ENCODE results near the gene KIF13A. TPM values are rescaled to one million over a fixed set of nuclear protein-coding genes. Genes with fewer than 3 reads are reported as not detected.
"Not testable (repeated sequence)": the region's sequence is repeated elsewhere in the genome, so short reads cannot be mapped to it uniquely, and the experiment has no call there.

The KIF13A gene
- total and polyA plus RNA-seq, 10 donors = 3.7 to 32.0 (median 19.9) TPM

DNA sequence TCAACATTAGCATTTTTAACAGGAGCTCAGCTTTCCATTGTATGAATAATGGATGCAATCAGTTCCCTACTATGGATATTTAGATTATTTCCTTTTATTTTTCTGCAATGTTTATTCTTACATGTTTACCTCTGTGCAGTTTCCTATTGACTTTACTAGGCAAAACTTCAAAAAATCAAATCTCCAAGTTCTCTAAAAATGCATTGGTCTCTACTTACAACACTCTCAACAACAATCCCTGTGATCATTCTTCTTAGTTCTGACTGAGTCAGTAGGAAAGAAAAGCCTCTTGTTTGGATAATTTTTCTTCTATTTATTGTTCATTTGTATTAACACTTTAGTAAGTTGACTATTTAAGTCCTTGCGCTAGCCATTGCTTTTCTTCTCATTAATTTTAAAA lies 126.1 kb downstream of the KIF13A start:
- DNase-seq = no peak
- Histone ChIP-seq H3K4me1 (no peaks in the 10 kb centered on the region), H3K36me3 (no peaks in the 10 kb centered on the region), H3K27me3 (replicated peaks in 1 of 7) (no peaks in the 10 kb centered on the region), H3K9me3 (no peaks in the 10 kb centered on the region), H3K27ac (no peak overlapping the region), H3K4me3 (no peak overlapping the region)
- TF ChIP-seq POLR2AphosphoS5 (IDR thresholded peaks at IDR 0.05) (no peak), POLR2A (IDR thresholded peaks at IDR 0.05) (no peak)
- TF ChIP-seq, protein P1, sequence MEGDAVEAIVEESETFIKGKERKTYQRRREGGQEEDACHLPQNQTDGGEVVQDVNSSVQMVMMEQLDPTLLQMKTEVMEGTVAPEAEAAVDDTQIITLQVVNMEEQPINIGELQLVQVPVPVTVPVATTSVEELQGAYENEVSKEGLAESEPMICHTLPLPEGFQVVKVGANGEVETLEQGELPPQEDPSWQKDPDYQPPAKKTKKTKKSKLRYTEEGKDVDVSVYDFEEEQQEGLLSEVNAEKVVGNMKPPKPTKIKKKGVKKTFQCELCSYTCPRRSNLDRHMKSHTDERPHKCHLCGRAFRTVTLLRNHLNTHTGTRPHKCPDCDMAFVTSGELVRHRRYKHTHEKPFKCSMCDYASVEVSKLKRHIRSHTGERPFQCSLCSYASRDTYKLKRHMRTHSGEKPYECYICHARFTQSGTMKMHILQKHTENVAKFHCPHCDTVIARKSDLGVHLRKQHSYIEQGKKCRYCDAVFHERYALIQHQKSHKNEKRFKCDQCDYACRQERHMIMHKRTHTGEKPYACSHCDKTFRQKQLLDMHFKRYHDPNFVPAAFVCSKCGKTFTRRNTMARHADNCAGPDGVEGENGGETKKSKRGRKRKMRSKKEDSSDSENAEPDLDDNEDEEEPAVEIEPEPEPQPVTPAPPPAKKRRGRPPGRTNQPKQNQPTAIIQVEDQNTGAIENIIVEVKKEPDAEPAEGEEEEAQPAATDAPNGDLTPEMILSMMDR (IDR thresholded peaks at IDR 0.05 in 8 of 11, conservative IDR thresholded peaks at IDR 0.05 in 3 of 11) = no peak
- intact Hi-C loops (cut with DNase I; ENCODE audit: low total_unique reads) = no loop called here
- WGBS, 5 donors = 94 to 100% (median 98%) methylated on average over 1 of the region's 1 CpG

DNA sequence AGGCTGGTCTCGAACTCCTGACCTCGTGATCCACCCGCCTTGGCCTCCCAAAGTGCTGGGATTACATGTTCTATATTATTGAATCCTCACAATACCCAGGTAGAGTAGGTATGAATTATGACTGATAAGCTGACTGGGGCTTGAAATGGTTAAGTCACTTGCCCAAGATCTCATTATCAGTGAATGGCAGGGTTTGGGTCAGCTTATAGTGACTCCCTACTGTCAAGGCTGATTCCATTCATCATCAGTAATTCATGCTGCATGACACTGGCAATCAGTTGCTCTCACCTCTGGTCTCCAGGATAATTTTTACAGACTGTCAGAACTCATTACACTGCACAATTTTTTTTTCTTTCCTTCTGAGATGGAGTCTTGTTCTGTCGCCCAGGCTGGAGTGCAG lies 127.6 kb downstream of the KIF13A start:
- H3K27ac ChIP-seq = no peak overlapping the region
- intact Hi-C loops (cut with DNase I; ENCODE audit: low total_unique reads) = no loop called here
- H3K27me3 ChIP-seq (replicated peaks in 1 of 7) = no peaks in the 10 kb centered on the region
- no peaks in the 10 kb centered on the region for H3K9me3 ChIP-seq
- H3K4me1 ChIP-seq = no peaks in the 10 kb centered on the region
- WGBS, 5 donors = 96 to 99% (median 97%) methylated on average over 4 of the region's 4 CpGs
- DNase-seq = no peak
- peaks cover 0 to 12% (median 0%) of the 10 kb centered on the region in 6 donors for H3K36me3 ChIP-seq
- TF ChIP-seq, protein P1 (IDR thresholded peaks at IDR 0.05 in 8 of 11, conservative IDR thresholded peaks at IDR 0.05 in 3 of 11) = no peak
- TF ChIP-seq POLR2AphosphoS5 (IDR thresholded peaks at IDR 0.05) (no peak), POLR2A (IDR thresholded peaks at IDR 0.05) (no peak)
- H3K4me3 ChIP-seq = no peak overlapping the region

DNA sequence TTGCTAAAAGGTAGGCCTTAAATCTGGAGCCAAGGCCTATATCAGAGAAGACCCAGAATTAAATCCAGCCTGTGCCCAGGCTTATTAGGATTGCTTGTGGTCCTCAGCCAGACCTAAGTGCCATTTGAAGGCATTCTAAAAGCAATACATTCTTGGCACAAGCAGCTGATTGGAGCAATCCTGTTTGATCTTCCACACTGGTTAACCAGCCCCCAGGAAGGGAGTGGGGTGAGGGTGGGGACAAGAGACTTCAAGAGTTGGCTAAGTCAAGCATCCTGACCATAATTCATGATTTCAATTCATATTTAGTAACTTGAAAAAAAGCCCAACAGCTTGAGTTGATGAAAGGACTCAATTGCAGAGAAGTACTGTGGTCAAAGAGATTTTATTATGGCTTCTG lies 128.9 kb downstream of the KIF13A start:
- H3K4me3 ChIP-seq = no peak overlapping the region
- intact Hi-C loops (cut with DNase I; ENCODE audit: low total_unique reads) = no loop called here
- peaks cover 0 to 21% (median 0%) of the 10 kb centered on the region in 6 donors for H3K36me3 ChIP-seq
- no peaks in the 10 kb centered on the region for H3K4me1 ChIP-seq
- no peak overlapping the region for H3K27ac ChIP-seq
- DNase-seq = no peak
- no peaks in the 10 kb centered on the region for H3K9me3 ChIP-seq
- TF ChIP-seq POLR2AphosphoS5 (IDR thresholded peaks at IDR 0.05) (no peak), POLR2A (IDR thresholded peaks at IDR 0.05) (no peak)
- TF ChIP-seq, protein P1 (IDR thresholded peaks at IDR 0.05 in 8 of 11, conservative IDR thresholded peaks at IDR 0.05 in 3 of 11) = no peak
- no peaks in the 10 kb centered on the region for H3K27me3 ChIP-seq (replicated peaks in 1 of 7)

DNA sequence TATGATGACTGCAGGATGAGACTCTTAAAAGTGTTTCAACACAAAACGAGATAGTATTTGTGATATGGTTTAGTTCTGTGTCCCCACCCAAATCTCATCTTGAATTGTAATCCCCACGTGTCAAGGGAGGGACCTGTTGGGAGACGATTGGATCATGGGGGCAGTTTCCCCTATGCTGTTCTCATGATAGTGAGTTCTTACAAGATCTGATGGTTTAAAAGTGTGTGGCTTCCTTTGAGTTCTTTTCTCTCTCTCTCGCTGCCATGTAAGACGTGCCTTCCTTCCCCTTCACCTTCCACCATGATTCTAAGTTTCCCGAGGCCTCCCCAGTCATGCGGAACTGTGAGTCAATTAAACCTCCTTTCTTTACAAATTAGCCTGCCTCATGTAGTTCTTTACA lies 130.2 kb downstream of the KIF13A start:
- intact Hi-C loops (cut with DNase I; ENCODE audit: low total_unique reads) = not testable (repeated sequence)

DNA sequence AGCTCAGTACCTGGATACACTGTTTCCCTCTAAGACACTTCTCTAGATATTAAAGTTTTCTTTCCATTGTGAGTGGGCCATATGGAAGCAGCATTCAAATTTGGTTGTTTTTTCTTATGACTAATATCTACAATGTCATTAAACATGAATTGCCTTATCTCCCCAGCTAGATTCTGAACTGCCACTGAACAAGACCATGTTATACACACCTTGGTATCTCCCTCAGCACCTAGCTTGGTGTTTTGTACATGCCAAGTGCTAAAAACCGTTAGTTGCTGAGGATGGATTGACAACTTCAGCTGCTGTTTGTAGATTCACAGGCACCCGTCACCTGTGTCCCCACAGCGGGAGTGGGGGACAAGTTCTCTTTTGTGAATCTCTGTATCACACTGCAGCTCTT lies 131.1 kb downstream of the KIF13A start:
- H3K36me3 ChIP-seq = peaks cover 0 to 25% (median 0%) of the 10 kb centered on the region in 6 donors

More for the DNA sequence above, 130.2 kb downstream of the KIF13A start:
- 83 to 93% (median 85%) methylated on average over 7 of the region's 7 CpGs for WGBS, 5 donors
- peaks cover 0 to 21% (median 0%) of the 10 kb centered on the region in 6 donors for H3K36me3 ChIP-seq
- not testable (repeated sequence) for DNase-seq; H3K4me1 ChIP-seq; H3K4me3 ChIP-seq; H3K27me3 ChIP-seq (replicated peaks in 1 of 7); H3K9me3 ChIP-seq; H3K27ac ChIP-seq

More for the DNA sequence above, 131.1 kb downstream of the KIF13A start:
- Histone ChIP-seq H3K27ac (no peak overlapping the region), H3K9me3 (no peaks in the 10 kb centered on the region), H3K4me1 (no peaks in the 10 kb centered on the region), H3K27me3 (replicated peaks in 1 of 7) (no peaks in the 10 kb centered on the region), H3K4me3 (no peak overlapping the region)
- WGBS, 5 donors = 84 to 92% (median 91%) methylated on average over 3 of the region's 3 CpGs
- DNase-seq = no peak
- intact Hi-C loops (cut with DNase I; ENCODE audit: low total_unique reads) = no loop called here
- no peak for TF ChIP-seq POLR2A (IDR thresholded peaks at IDR 0.05)
- TF ChIP-seq, protein P1 (IDR thresholded peaks at IDR 0.05 in 8 of 11, conservative IDR thresholded peaks at IDR 0.05 in 3 of 11) = no peak
- TF ChIP-seq POLR2AphosphoS5 (IDR thresholded peaks at IDR 0.05) = no peak

Measured in spleen (tissue), 11 donors.